Osteocyte (in vitro differentiated cells): ENCODE measurements around the gene KSR1. TPM values are rescaled to one million over a fixed set of nuclear protein-coding genes. Genes with fewer than 3 reads are reported as not detected.

Experiments
- DNase-seq: peaks from one replicate; pipeline ENCODE4 v3.0.0; 2021; ENCODE audit warnings: mixed read lengths; ENCODE audit not compliant: unreplicated experiment; ENCODE audit errors: extremely low spot score
- H3K27ac Mint-ChIP-seq: one replicate; pipeline ENCODE4 v1.8.0; 2021; ENCODE audit warnings: mild to moderate bottlenecking, mixed read lengths; ENCODE audit not compliant: unreplicated experiment
- H3K27me3 Mint-ChIP-seq: one replicate; pipeline ENCODE4 v1.8.0; 2021; ENCODE audit warnings: mixed read lengths; ENCODE audit not compliant: unreplicated experiment
- H3K36me3 Mint-ChIP-seq: one replicate; pipeline ENCODE4 v1.8.0; 2021; ENCODE audit warnings: mixed read lengths; ENCODE audit not compliant: unreplicated experiment
- H3K4me1 Mint-ChIP-seq: one replicate; pipeline ENCODE4 v1.8.0; 2021; ENCODE audit warnings: mixed read lengths; ENCODE audit not compliant: unreplicated experiment
- H3K4me3 Mint-ChIP-seq: one replicate; pipeline ENCODE4 v1.8.0; 2021; ENCODE audit warnings: mild to moderate bottlenecking, moderate library complexity, mixed read lengths; ENCODE audit not compliant: unreplicated experiment
- H3K9me3 Mint-ChIP-seq: one replicate; pipeline ENCODE4 v1.8.0; 2021; ENCODE audit warnings: mixed read lengths; ENCODE audit not compliant: unreplicated experiment
- CTCF ChIP-seq: fragments of 200-600 bp; sonication (generic); IDR thresholded peaks from 2 replicates; pipeline ENCODE4 v1.5.0; 2021; ENCODE audit warnings: antibody characterized with exemption, mild to moderate bottlenecking, moderate library complexity
- total RNA-seq: library from RNA; stranded (reverse); gene quantifications from 2 replicates; pipeline ENCODE4 v1.2.1, GENCODE V29; 2021

The KSR1 gene
- total RNA-seq, 1 donor from 2014 or later: 63.4 TPM

DNA sequence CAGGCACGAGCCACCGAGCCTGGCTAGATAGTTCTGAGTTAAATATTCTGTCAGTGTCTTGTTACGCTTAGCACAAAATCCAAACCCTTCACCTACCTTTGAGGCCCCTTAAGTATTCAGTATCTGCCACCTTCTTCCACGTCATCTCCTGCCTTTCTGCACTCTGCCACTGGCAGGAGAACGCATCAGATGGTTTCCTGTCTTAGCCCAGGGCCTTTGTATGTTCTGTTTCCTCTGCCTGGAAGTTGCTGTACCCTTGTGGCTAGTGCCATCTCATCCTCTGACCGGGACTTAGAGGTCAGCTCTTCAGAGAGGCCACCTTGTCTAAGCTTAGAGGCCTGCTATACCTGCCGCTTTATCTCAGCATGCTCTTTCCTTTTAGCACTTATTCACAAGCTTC, 107.3 kb downstream of the KSR1 start:
- TF ChIP-seq CTCF: no peak
- H3K9me3 Mint-ChIP-seq: no peaks in the 10 kb centered on the region
- peaks cover 35% of the 10 kb centered on the region for H3K4me1 Mint-ChIP-seq
- no peak overlapping the region for H3K4me3 Mint-ChIP-seq
- peaks cover 2% of the 10 kb centered on the region for H3K36me3 Mint-ChIP-seq
- DNase-seq: no peak
- no peak overlapping the region for H3K27ac Mint-ChIP-seq
- no peaks in the 10 kb centered on the region for H3K27me3 Mint-ChIP-seq

DNA sequence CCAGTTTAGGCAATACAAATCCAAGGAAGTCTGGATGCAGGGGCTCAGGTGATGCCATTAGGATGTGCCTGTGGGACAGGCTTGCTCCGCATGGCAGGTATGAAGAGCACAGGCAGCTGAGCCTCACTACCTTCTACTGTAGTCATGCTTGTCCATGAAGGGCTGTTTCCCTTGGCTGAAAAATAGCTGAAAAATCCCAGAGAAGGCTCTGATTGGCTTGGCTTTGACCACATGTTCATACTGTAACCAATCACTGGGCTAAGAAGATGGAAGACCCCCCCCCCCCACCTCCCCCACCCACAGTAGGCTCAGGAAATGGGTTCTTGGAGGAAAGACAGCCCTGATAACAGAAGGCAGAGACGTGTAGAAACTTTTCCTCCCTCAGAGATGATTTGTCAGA, 108.2 kb downstream of the KSR1 start:
- peaks cover 34% of the 10 kb centered on the region for H3K4me1 Mint-ChIP-seq
- H3K36me3 Mint-ChIP-seq: peaks cover 2% of the 10 kb centered on the region
- no peak for TF ChIP-seq CTCF
- DNase-seq: no peak
- no peak overlapping the region for H3K27ac Mint-ChIP-seq
- H3K4me3 Mint-ChIP-seq: no peak overlapping the region
- H3K27me3 Mint-ChIP-seq: no peaks in the 10 kb centered on the region
- no peaks in the 10 kb centered on the region for H3K9me3 Mint-ChIP-seq

DNA sequence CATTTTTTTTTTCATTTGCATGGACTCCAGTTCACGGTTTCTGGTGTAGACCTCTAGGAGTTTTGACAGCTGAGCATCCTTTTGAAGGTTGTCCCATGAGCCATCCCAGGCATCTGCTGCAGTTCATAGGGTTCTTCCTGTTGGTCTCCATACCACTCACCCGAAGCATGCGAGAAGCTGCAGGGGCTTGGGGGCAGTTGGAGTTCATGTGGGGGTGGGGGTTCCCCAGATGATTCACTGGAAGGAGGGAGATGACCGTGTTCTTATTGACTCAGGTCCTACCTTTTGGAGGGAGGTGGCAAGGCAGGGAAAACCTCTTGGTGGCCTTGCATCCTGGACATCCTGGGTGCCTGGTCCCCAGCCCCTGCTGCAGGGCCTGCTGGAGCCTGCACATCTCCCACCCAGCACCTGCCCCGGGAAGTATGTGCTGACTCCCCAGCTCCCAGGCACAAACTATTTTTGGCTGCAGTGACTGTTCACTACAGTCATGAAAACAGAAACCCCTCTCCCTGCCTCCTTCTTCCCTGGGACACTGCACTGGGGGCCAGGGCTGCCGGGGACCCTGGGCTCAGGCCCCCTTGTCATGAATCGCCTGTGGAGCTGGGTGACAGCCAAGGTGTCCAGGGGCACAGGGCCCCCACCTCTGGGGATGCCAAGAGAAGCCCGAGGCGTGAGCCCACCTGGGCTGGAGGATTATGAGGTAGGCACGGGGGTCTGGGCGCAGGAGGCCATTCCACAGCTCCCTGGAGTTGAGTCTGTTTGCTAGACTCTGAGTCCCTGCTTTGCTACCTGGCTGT, 109.8 kb downstream of the KSR1 start:
- H3K36me3 Mint-ChIP-seq: peaks cover 2% of the 10 kb centered on the region
- H3K27ac Mint-ChIP-seq: no peak overlapping the region
- no peak for TF ChIP-seq CTCF
- DNase-seq: no peak
- H3K27me3 Mint-ChIP-seq: no peaks in the 10 kb centered on the region
- H3K4me3 Mint-ChIP-seq: no peak overlapping the region
- no peaks in the 10 kb centered on the region for H3K9me3 Mint-ChIP-seq
- peaks cover 33% of the 10 kb centered on the region for H3K4me1 Mint-ChIP-seq

GRCh38 chr17:27566671-27567562, 110.7 kb downstream of the KSR1 start:
- Mint-ChIP-seq H3K4me1 (peaks cover 35% of the 10 kb centered on the region), H3K27ac (peak overlapping the region; percentile 3), H3K27me3 (no peaks in the 10 kb centered on the region), H3K36me3 (peaks cover 2% of the 10 kb centered on the region), H3K4me3 (no peak overlapping the region), H3K9me3 (no peaks in the 10 kb centered on the region)
- no peak for DNase-seq
- TF ChIP-seq CTCF: no peak

- peaks cover 39% of the 10 kb centered on the region for H3K4me1 Mint-ChIP-seq
- H3K9me3 Mint-ChIP-seq: no peaks in the 10 kb centered on the region
- no peak overlapping the region for H3K4me3 Mint-ChIP-seq
- no peak overlapping the region for H3K27ac Mint-ChIP-seq
- H3K36me3 Mint-ChIP-seq: peaks cover 2% of the 10 kb centered on the region
- no peak for TF ChIP-seq CTCF
- H3K27me3 Mint-ChIP-seq: no peaks in the 10 kb centered on the region
- no peak for DNase-seq
Measured at GRCh38 chr17:27567563-27567859, 111.3 kb downstream of the KSR1 start.
